HUES6 (cell line): ENCODE data around the gene SLC12A7.
A peak's percentile ranks its signal among the peaks of the same experiment; 100 is the strongest.

Experiments used
- H3K27ac ChIP-seq: 2 replicates; pipeline ENCODE4 v1.7.0; 2013; ENCODE audit warnings: low read depth, mild to moderate bottlenecking, low read length, inconsistent platforms
- H3K27me3 ChIP-seq: 2 replicates; pipeline ENCODE4 v1.6.1; 2013; ENCODE audit warnings: low read length; ENCODE audit not compliant: control insufficient read depth, insufficient read depth
- H3K36me3 ChIP-seq: 2 replicates; pipeline ENCODE4 v1.6.1; 2013; ENCODE audit warnings: low read length; ENCODE audit not compliant: control insufficient read depth, insufficient read depth
- H3K4me1 ChIP-seq: 2 replicates; pipeline ENCODE4 v1.6.1; 2013; ENCODE audit warnings: low read length; ENCODE audit not compliant: control insufficient read depth, insufficient read depth
- H3K4me3 ChIP-seq: 2 replicates; pipeline ENCODE4 v1.5.1; 2013; ENCODE audit warnings: low read depth, low read length
- H3K9ac ChIP-seq: one replicate; pipeline ENCODE4 v1.6.1; 2013; ENCODE audit warnings: mild to moderate bottlenecking, low read length
- H3K9me3 ChIP-seq: 2 replicates; pipeline ENCODE4 v1.6.1; 2013; ENCODE audit warnings: low read depth, low read length; ENCODE audit not compliant: control insufficient read depth, insufficient read depth

The SLC12A7 gene

GRCh38 chr5:1011226-1011631 is 100.6 kb downstream of the SLC12A7 start:
- Histone ChIP-seq H3K27ac (no peak overlapping the region), H3K36me3 (no peaks in the 10 kb centered on the region), H3K4me3 (no peak overlapping the region), H3K4me1 (peaks cover 22% of the 10 kb centered on the region), H3K9me3 (no peaks in the 10 kb centered on the region), H3K27me3 (peaks cover 39% of the 10 kb centered on the region), H3K9ac (no peak overlapping the region)

GRCh38 chr5:1010641-1011046 is 101.2 kb downstream of the SLC12A7 start:
- Histone ChIP-seq H3K27me3 (peaks cover 44% of the 10 kb centered on the region), H3K36me3 (no peaks in the 10 kb centered on the region), H3K9ac (no peak overlapping the region), H3K4me1 (peaks cover 22% of the 10 kb centered on the region), H3K4me3 (no peak overlapping the region), H3K27ac (no peak overlapping the region), H3K9me3 (no peaks in the 10 kb centered on the region)

DNA sequence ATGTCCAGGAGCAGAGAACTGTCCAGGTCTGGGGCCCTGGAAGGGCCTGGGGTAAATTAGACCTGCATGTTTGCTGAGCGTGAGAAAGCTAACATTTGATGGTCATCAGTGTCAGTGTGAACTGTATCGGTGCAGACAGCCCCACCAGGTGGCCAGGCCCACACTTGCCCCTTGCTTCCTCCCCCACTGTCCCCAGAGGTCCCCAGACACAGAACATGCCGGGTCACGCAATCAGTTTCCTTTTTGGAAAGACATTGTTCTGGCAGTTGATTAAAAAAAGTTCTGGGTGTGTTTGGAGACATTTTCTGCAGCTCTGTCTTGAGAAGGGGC is 101.7 kb downstream of the SLC12A7 start:
- Histone ChIP-seq H3K4me3 (peak overlapping the region; percentile 48; the same call in 1 of the 2 replicates), H3K4me1 (peaks cover 22% of the 10 kb centered on the region), H3K9ac (no peak overlapping the region), H3K27ac (no peak overlapping the region), H3K27me3 (peaks cover 49% of the 10 kb centered on the region), H3K36me3 (no peaks in the 10 kb centered on the region), H3K9me3 (no peaks in the 10 kb centered on the region)

- no peaks in the 10 kb centered on the region for H3K9me3 ChIP-seq
- H3K9ac ChIP-seq: no peak overlapping the region
- H3K4me1 ChIP-seq: peaks cover 22% of the 10 kb centered on the region
- H3K27ac ChIP-seq: no peak overlapping the region
- H3K27me3 ChIP-seq: peaks cover 55% of the 10 kb centered on the region
- peak overlapping the region; percentile 48 for H3K4me3 ChIP-seq
- H3K36me3 ChIP-seq: no peaks in the 10 kb centered on the region
These were observed 102.3 kb downstream of the SLC12A7 start for GRCh38 chr5:1009359-1010180.

DNA sequence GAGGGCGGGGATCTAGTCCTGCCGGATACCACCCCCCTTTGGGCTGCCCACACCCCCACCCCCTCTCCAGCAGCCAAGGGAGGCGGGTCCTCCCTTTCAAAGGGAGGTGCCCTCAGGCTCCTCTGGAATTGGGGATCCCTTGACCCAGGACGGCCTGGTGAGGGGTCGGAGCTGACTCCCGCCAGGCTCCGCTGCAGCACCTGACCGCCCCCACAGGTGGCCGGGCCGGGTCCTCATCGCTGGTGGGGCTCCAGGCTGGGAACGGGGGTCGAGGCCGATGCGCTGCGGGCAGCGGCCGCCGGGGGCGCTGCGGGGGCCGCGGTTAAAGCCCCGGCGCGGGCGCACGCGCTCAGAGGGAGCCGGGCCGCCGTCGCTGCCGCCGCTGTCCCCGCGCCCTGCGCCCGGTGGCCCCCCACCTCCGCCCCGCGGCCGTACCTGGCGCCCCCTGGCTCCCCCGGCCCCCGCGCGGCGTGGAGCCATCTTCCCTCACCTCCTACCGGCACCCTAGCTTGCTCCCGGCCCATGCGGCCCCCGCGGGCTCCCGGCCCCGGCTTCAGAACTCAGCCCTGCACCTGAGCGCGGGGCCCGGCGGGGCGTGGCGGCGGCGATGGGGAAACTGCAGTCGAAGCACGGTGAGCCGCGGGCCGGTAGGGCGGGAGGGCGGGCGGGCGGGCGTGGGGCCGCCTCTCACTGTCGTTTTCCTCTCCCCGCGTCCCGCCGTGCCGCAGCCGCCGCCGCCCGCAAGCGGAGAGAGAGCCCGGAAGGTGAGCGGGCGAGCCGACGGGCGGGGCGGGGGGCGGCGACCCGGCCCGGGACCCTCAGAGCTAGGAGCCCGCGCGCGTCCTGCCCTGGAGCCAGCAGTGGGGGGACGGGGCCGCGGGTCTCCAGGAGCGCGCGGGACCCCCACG is 103.2 kb downstream of the SLC12A7 start, which contains the start of gene NKD2:
Gene NKD2 (plus strand): TSS at position 352 of the 908 bp plus-strand sequence. CDS start 256 bp downstream, at position 608.
- no peak within 1 kb of the TSS for H3K27ac ChIP-seq
- no peaks in the 10 kb centered on the region for H3K36me3 ChIP-seq
- peaks cover 29% of the 10 kb centered on the region for H3K4me1 ChIP-seq
- peak within 1 kb of the TSS; percentile 53 for H3K4me3 ChIP-seq
- H3K9me3 ChIP-seq: no peaks in the 10 kb centered on the region
- H3K9ac ChIP-seq: no peak within 1 kb of the TSS
- peaks cover 64% of the 10 kb centered on the region for H3K27me3 ChIP-seq

- Histone ChIP-seq H3K9ac (no peak overlapping the region), H3K9me3 (no peaks in the 10 kb centered on the region), H3K36me3 (no peaks in the 10 kb centered on the region), H3K27me3 (peaks cover 72% of the 10 kb centered on the region), H3K4me3 (0 out of 2 replicates have a peak overlapping the region, but pooled peaks have one; percentile 53), H3K27ac (no peak overlapping the region), H3K4me1 (peaks cover 29% of the 10 kb centered on the region)
These were observed 104.0 kb downstream of the SLC12A7 start for GRCh38 chr5:1007681-1008450.

DNA sequence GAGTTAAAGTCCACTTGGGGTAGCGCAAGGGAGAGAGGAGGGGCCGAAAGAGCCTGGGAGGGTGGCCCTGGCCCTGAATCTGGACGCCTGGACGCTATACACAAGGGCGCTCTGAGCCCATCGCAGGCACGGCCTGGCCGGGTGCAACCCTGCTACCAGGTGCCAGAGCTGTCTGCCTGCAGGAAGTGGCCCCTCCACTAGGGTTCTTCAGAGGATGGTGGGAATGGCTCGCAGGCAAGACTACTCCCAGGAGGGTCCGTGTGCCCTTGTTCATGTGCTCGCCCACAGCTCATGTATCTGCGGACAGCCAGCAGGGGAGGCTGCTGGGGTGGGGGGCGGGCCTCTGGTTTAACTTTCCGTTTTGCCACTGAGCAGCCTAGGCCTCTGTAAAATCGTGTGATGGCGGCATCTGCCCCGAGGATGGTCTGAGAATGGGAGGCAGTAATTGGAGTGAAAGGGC is 104.6 kb downstream of the SLC12A7 start:
- Histone ChIP-seq H3K4me3 (no peak overlapping the region), H3K27me3 (peaks cover 74% of the 10 kb centered on the region), H3K4me1 (peaks cover 29% of the 10 kb centered on the region), H3K36me3 (no peaks in the 10 kb centered on the region), H3K9ac (no peak overlapping the region), H3K9me3 (no peaks in the 10 kb centered on the region), H3K27ac (no peak overlapping the region)

- H3K9ac ChIP-seq: no peak overlapping the region
These were observed 105.2 kb downstream of the SLC12A7 start for GRCh38 chr5:1006656-1007071.

DNA sequence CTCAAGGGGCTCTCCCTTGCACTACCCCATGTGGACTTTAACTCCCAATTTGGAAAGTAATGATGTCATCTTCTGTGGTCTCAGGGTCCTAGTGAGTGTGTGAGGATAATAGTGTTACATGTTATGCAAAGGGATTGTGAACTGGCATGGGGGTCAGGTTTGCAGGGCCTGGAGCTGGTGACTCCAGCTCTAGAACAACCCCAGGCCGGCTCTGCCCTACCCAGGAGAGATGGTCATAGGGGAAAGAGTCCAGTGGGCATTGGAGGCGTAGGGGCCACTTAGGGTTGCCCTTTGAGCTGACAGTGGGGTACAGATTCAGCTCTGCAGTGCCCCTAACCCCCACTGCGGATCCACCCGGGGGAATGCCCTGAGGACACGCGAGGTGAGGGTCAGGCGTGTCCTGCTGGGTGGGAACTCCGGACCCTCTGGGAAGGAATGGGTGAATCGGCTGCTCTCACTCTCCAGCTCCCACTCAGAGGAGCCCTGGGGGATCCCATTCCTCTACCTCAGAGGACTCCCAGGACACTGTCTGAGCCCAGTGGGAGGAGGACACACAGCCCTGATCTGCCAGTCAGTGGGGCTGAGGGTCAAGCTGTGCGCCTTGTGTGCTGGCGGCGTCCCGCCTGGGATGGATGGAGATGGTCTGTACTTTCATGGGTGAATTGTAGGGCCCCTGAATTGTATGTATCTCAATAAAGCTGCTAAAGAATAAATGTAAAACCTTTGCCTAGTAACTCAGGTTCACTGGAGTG is 105.8 kb downstream of the SLC12A7 start:
- H3K27ac ChIP-seq: no peak overlapping the region
- no peaks in the 10 kb centered on the region for H3K9me3 ChIP-seq
- peaks cover 82% of the 10 kb centered on the region for H3K27me3 ChIP-seq
- H3K4me3 ChIP-seq: no peak overlapping the region
- peaks cover 29% of the 10 kb centered on the region for H3K4me1 ChIP-seq
- no peaks in the 10 kb centered on the region for H3K36me3 ChIP-seq
- no peak overlapping the region for H3K9ac ChIP-seq

More at GRCh38 chr5:1006656-1007071, 105.2 kb downstream of the SLC12A7 start:
- H3K27me3 ChIP-seq: peaks cover 79% of the 10 kb centered on the region
- peaks cover 29% of the 10 kb centered on the region for H3K4me1 ChIP-seq
- H3K36me3 ChIP-seq: no peaks in the 10 kb centered on the region
- H3K4me3 ChIP-seq: no peak overlapping the region
- H3K27ac ChIP-seq: no peak overlapping the region
- H3K9me3 ChIP-seq: no peaks in the 10 kb centered on the region

GRCh38 chr5:1005249-1005851 is 106.5 kb downstream of the SLC12A7 start:
- Histone ChIP-seq H3K27ac (no peak overlapping the region), H3K36me3 (no peaks in the 10 kb centered on the region), H3K4me1 (peaks cover 22% of the 10 kb centered on the region), H3K27me3 (peaks cover 81% of the 10 kb centered on the region), H3K9ac (peak overlapping the region; percentile 34), H3K9me3 (no peaks in the 10 kb centered on the region), H3K4me3 (peak overlapping the region; percentile 66)
